Measurements from ENCODE around the gene PCK1. TPM values are rescaled to one million over a fixed set of nuclear protein-coding genes. Genes with fewer than 3 reads are reported as not detected.

Gene PCK1
- total RNA-seq, 4 donors from 2014 or later: 103 to 386 (median 203) TPM

- no peak for ATAC-seq (ENCODE audit: low FRiP score)
- no peak for TF ChIP-seq CTCF (IDR thresholded peaks at IDR 0.05)
- DNase-seq (ENCODE audit: low spot score): no peak
These were observed 23.9 kb upstream of the PCK1 start for GRCh38 chr20:57536771-57537724.

- TF ChIP-seq CTCF (IDR thresholded peaks at IDR 0.05): no peak
- DNase-seq (ENCODE audit: low spot score) (no peak), ATAC-seq (ENCODE audit: low FRiP score) (no peak)
These were observed 23.1 kb upstream of the PCK1 start for GRCh38 chr20:57537822-57538221.

GRCh38 chr20:57539889-57540288 is 21.0 kb upstream of the PCK1 start:
- DNase-seq (ENCODE audit: low spot score) (no peak), ATAC-seq (ENCODE audit: low FRiP score) (no peak)
- no peak for TF ChIP-seq CTCF (IDR thresholded peaks at IDR 0.05)

- no peak for DNase-seq (ENCODE audit: low spot score)
These were observed 19.9 kb upstream of the PCK1 start for GRCh38 chr20:57540890-57541580.

GRCh38 chr20:57543754-57544153 is 17.2 kb upstream of the PCK1 start:
- TF ChIP-seq CTCF (IDR thresholded peaks at IDR 0.05): no peak
- DNase-seq (ENCODE audit: low spot score): no peak
- ATAC-seq (ENCODE audit: low FRiP score): no peak

More at GRCh38 chr20:57540890-57541580, 19.9 kb upstream of the PCK1 start:
- TF ChIP-seq CTCF (IDR thresholded peaks at IDR 0.05): no peak
- ATAC-seq (ENCODE audit: low FRiP score): no peak

GRCh38 chr20:57544838-57545564 is 15.9 kb upstream of the PCK1 start:
- peak; percentile 61 for ATAC-seq (ENCODE audit: low FRiP score)
- no peak for DNase-seq (ENCODE audit: low spot score)

More at GRCh38 chr20:57544838-57545564, 15.9 kb upstream of the PCK1 start:
- no peak for TF ChIP-seq CTCF (IDR thresholded peaks at IDR 0.05)
